Measurements from ENCODE around the gene MEA1.

MEA1 gene

DNA sequence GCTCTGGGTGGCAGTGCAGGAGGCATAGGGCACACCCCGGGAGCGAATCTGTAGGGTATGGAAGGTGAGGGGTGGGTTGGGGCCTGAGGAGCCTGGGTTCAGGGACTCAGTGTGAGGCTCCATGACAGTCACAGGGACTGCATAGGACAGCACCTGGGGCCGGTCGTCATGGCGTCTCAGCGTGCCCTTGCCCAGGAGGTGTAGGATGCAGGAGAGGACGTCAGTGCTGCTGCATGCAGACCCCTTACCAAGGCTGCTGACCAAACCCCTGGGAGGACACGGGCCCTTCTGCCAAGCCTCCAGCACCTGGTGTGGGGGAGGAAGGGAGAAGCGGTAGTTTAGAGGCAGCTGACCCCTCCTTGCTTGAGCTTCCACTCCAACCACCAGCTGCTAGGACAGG, 24.0 kb upstream of the MEA1 start:
- Histone ChIP-seq H3K9me3 (ENCODE audit: control insufficient read depth, insufficient read depth, low read length) (no peaks in the 10 kb centered on the region), H3K4me3 (ENCODE audit: low read depth, low read length) (no peak overlapping the region), H3K27me3 (ENCODE audit: control insufficient read depth, insufficient read depth, low read length) (no peaks in the 10 kb centered on the region), H3K36me3 (ENCODE audit: control insufficient read depth, insufficient read depth, low read length) (peaks cover 58% of the 10 kb centered on the region), H3K9ac (ENCODE audit: low read depth, low read length) (no peak overlapping the region), H3K27ac (ENCODE audit: low read depth, low read length) (no peak overlapping the region), H3K4me1 (ENCODE audit: control insufficient read depth, insufficient read depth, low read length) (no peaks in the 10 kb centered on the region)

DNA sequence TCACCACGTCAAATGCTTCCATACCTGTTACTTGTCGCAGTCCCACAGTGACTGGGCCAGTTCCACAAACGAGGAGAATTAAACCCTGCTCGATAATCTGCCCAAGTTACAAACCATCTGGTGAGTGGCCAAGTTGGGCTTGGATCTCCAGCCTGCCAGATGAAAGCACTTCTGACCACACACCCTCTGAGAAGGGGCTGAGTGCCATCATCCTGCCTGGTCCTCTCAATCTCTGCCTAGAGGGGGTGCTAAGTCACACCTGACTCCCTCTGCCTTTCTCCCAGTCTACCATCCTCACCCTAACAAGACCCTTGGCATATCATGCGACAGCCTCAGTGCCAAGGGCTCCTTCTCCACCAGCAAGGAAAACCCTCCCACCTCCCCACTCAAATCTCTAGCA, 23.5 kb upstream of the MEA1 start:
- no peaks in the 10 kb centered on the region for H3K4me1 ChIP-seq (ENCODE audit: control insufficient read depth, insufficient read depth, low read length)
- H3K36me3 ChIP-seq (ENCODE audit: control insufficient read depth, insufficient read depth, low read length) = peaks cover 59% of the 10 kb centered on the region
- H3K9me3 ChIP-seq (ENCODE audit: control insufficient read depth, insufficient read depth, low read length) = no peaks in the 10 kb centered on the region
- no peak overlapping the region for H3K9ac ChIP-seq (ENCODE audit: low read depth, low read length)
- no peak overlapping the region for H3K4me3 ChIP-seq (ENCODE audit: low read depth, low read length)
- H3K27ac ChIP-seq (ENCODE audit: low read depth, low read length) = no peak overlapping the region
- no peaks in the 10 kb centered on the region for H3K27me3 ChIP-seq (ENCODE audit: control insufficient read depth, insufficient read depth, low read length)

DNA sequence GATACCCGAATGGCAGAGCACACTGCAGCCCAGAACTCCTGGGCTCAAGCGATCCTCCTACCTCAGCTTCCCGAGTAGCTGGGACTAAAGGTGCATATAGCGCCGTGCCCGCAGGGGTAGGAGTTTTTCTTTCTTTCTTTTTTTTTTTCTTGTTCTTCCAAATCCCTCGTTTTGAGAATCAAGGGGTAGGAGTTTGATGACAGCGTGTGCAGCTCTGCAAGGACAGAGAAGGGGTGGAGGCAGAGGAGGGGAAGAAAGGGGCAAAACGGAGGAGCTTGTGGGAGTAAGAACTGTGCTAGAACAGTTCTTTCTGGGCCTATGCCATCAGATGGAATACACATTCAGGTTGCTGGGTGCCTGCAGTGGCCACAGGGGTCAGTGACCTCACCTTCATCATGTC, 23.0 kb upstream of the MEA1 start:
- Histone ChIP-seq H3K9me3 (ENCODE audit: control insufficient read depth, insufficient read depth, low read length) (no peaks in the 10 kb centered on the region), H3K4me1 (ENCODE audit: control insufficient read depth, insufficient read depth, low read length) (no peaks in the 10 kb centered on the region), H3K9ac (ENCODE audit: low read depth, low read length) (no peak overlapping the region), H3K36me3 (ENCODE audit: control insufficient read depth, insufficient read depth, low read length) (peaks cover 62% of the 10 kb centered on the region), H3K4me3 (ENCODE audit: low read depth, low read length) (no peak overlapping the region), H3K27me3 (ENCODE audit: control insufficient read depth, insufficient read depth, low read length) (no peaks in the 10 kb centered on the region), H3K27ac (ENCODE audit: low read depth, low read length) (no peak overlapping the region)

DNA sequence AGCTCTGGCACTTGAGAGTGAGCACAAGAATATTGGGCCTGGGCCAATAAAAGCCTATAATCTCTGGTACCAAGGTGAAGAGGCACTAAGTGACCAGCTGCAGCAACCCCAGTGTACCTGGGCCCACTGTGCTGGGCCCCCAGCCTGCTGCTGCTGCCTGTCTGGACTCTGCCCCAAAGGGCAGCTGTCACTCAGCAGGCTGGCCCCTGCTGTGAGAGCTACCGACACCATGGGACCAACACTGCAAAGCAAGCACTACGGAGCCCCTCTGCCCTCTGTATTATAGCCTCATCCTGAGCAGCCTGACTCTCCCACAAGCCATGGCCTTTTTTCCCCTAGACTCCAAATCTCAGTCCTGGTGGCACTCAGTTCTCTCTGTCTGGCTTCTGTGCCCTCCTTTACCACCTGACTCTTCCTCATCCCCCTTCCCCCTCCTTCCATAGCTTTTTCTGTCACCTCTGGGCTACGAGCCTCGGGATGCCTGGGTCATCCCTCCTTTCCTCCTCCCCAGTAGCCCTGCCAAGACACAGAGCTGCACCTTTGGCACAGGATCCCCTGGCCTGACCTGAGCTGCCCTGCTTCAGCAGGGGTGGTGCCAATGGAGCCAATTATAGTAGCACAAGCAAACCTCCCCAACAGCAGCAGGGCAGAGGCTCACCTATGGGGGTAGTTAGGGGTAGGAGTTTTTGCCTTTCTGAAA, 21.9 kb upstream of the MEA1 start:
- no peaks in the 10 kb centered on the region for H3K27me3 ChIP-seq (ENCODE audit: control insufficient read depth, insufficient read depth, low read length)

DNA sequence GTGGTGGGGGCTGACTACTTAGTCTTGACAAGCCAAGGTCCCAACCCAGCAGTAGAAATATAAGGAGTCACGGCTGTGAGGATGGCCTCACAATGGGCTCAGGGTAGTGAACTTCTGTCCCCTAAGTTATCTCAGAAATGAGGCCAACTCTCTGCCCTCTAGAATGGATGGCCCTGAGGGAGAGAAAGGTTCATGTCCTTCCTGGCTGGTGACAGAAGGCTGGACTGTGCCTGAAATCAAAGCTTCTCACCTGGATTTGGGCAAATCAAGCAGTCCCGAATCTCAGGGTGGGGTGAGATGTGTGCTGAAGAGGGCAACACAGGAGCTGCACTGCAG, 20.4 kb upstream of the MEA1 start:
- Histone ChIP-seq H3K9me3 (ENCODE audit: control insufficient read depth, insufficient read depth, low read length) (no peaks in the 10 kb centered on the region), H3K4me1 (ENCODE audit: control insufficient read depth, insufficient read depth, low read length) (no peaks in the 10 kb centered on the region), H3K27ac (ENCODE audit: low read depth, low read length) (no peak overlapping the region), H3K36me3 (ENCODE audit: control insufficient read depth, insufficient read depth, low read length) (peaks cover 67% of the 10 kb centered on the region), H3K27me3 (ENCODE audit: control insufficient read depth, insufficient read depth, low read length) (no peaks in the 10 kb centered on the region), H3K4me3 (ENCODE audit: low read depth, low read length) (no peak overlapping the region), H3K9ac (ENCODE audit: low read depth, low read length) (no peak overlapping the region)

More for the DNA sequence above, 21.9 kb upstream of the MEA1 start:
- Histone ChIP-seq H3K36me3 (ENCODE audit: control insufficient read depth, insufficient read depth, low read length) (peaks cover 57% of the 10 kb centered on the region), H3K9ac (ENCODE audit: low read depth, low read length) (no peak overlapping the region), H3K27ac (ENCODE audit: low read depth, low read length) (no peak overlapping the region), H3K4me3 (ENCODE audit: low read depth, low read length) (no peak overlapping the region), H3K4me1 (ENCODE audit: control insufficient read depth, insufficient read depth, low read length) (no peaks in the 10 kb centered on the region), H3K9me3 (ENCODE audit: control insufficient read depth, insufficient read depth, low read length) (no peaks in the 10 kb centered on the region)

DNA sequence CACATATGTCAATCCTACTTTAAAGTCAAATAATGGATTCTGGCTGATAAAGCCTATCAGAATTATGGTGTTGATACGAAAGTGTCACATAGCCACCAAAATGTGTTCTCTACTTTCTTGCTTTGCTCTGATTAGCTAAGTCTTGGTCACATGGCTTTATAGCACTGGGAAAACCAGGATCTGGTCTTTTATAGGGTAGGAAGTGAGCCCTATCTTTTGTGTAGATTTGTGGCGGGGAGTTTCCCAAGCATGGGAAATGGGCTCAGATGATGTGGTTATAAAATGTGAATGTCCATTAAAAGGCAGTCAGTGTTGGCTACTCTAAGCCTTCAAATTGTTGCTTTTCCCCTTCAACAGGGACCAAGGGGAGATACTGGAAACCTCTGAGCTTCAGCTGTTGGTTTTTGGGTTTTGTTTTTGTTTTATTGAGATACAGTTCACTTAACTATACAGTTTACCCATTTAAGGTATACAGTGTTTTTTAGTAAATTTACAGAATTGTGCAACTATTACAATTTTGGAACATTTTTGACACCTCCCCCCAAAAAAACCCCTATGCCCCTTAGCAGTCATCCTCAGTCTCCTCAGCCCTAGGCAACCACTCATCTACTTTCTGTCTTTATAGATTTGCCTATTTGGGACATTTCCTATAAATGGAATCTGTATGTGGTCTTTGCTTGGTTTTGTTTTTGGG, 19.9 kb upstream of the MEA1 start:
- H3K9me3 ChIP-seq (ENCODE audit: control insufficient read depth, insufficient read depth, low read length) = no peaks in the 10 kb centered on the region
- H3K36me3 ChIP-seq (ENCODE audit: control insufficient read depth, insufficient read depth, low read length) = peaks cover 71% of the 10 kb centered on the region
- no peak overlapping the region for H3K9ac ChIP-seq (ENCODE audit: low read depth, low read length)

DNA sequence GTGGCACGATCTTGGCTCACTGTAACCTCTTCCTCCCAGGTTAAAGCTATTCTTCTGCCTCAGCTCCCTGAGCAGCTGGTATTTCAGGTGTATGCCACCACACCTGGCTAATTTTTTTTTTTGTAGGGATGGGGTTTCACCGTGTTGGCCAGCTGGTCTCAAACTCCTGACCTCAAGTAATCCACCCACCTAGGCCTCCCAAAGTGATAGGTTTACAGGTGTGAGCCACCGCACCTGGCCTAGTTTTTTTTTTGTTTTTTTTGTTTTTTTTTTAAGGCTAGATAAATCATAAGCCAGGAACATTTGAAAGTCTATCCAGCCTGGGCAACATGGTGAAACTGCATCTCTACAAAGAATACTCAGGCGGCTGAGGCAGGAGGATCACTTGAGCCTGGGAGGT, 18.6 kb upstream of the MEA1 start:
- Histone ChIP-seq H3K9ac (ENCODE audit: low read depth, low read length) (no peak overlapping the region), H3K4me3 (ENCODE audit: low read depth, low read length) (no peak overlapping the region), H3K9me3 (ENCODE audit: control insufficient read depth, insufficient read depth, low read length) (no peaks in the 10 kb centered on the region), H3K27me3 (ENCODE audit: control insufficient read depth, insufficient read depth, low read length) (no peaks in the 10 kb centered on the region), H3K36me3 (ENCODE audit: control insufficient read depth, insufficient read depth, low read length) (peaks cover 70% of the 10 kb centered on the region), H3K4me1 (ENCODE audit: control insufficient read depth, insufficient read depth, low read length) (no peaks in the 10 kb centered on the region), H3K27ac (ENCODE audit: low read depth, low read length) (no peak overlapping the region)

More for the DNA sequence above, 19.9 kb upstream of the MEA1 start:
- no peak overlapping the region for H3K4me3 ChIP-seq (ENCODE audit: low read depth, low read length)
- H3K4me1 ChIP-seq (ENCODE audit: control insufficient read depth, insufficient read depth, low read length) = no peaks in the 10 kb centered on the region
- no peaks in the 10 kb centered on the region for H3K27me3 ChIP-seq (ENCODE audit: control insufficient read depth, insufficient read depth, low read length)
- H3K27ac ChIP-seq (ENCODE audit: low read depth, low read length) = no peak overlapping the region

DNA sequence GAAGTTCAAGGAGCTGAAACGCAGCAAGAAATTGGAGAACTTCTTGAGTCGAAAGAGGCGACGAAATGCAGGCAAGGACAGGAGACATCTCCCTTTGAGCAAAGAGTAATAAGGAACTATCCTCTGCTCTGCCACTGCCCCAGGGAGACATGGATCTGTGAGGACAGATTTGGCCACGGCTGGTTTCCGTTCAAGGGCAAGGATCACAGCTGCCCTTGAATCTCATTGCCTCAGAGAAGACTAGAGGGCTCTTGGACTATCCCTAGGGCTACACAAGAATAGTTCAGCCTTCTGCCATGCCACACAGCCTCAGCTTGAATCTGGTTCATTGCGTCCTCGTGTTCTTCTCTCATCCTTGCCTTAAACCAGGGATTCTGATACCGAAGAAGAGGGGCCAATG, 15.4 kb upstream of the MEA1 start:
- no peaks in the 10 kb centered on the region for H3K4me1 ChIP-seq (ENCODE audit: control insufficient read depth, insufficient read depth, low read length)
- no peak overlapping the region for H3K9ac ChIP-seq (ENCODE audit: low read depth, low read length)
- H3K27me3 ChIP-seq (ENCODE audit: control insufficient read depth, insufficient read depth, low read length) = no peaks in the 10 kb centered on the region
- H3K36me3 ChIP-seq (ENCODE audit: control insufficient read depth, insufficient read depth, low read length) = peaks cover 80% of the 10 kb centered on the region
- no peaks in the 10 kb centered on the region for H3K9me3 ChIP-seq (ENCODE audit: control insufficient read depth, insufficient read depth, low read length)
- no peak overlapping the region for H3K4me3 ChIP-seq (ENCODE audit: low read depth, low read length)
- H3K27ac ChIP-seq (ENCODE audit: low read depth, low read length) = no peak overlapping the region

DNA sequence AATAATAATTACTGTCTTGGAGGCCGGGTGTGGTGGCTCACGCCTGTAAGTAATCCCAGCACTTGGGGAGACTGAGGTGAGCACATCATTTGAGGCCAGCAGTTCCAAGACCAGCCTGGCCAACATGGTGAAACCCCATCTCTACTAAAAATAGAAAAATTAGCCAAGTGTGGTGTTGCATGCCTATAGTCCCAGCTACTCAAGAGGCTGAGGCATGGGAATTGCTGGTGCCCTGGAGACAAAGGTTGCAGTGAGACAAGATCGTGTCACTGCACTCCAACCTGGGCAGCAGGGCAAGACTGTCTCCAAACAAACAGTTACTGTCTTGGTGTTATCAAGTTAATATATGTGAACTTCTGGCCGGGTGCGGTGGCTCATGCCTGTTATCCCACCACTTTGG, 12.6 kb upstream of the MEA1 start:
- no peak overlapping the region for H3K9ac ChIP-seq (ENCODE audit: low read depth, low read length)
- no peaks in the 10 kb centered on the region for H3K4me1 ChIP-seq (ENCODE audit: control insufficient read depth, insufficient read depth, low read length)
- H3K4me3 ChIP-seq (ENCODE audit: low read depth, low read length) = no peak overlapping the region
- no peaks in the 10 kb centered on the region for H3K9me3 ChIP-seq (ENCODE audit: control insufficient read depth, insufficient read depth, low read length)
- H3K36me3 ChIP-seq (ENCODE audit: control insufficient read depth, insufficient read depth, low read length) = peaks cover 72% of the 10 kb centered on the region
- no peak overlapping the region for H3K27ac ChIP-seq (ENCODE audit: low read depth, low read length)
- no peaks in the 10 kb centered on the region for H3K27me3 ChIP-seq (ENCODE audit: control insufficient read depth, insufficient read depth, low read length)

DNA sequence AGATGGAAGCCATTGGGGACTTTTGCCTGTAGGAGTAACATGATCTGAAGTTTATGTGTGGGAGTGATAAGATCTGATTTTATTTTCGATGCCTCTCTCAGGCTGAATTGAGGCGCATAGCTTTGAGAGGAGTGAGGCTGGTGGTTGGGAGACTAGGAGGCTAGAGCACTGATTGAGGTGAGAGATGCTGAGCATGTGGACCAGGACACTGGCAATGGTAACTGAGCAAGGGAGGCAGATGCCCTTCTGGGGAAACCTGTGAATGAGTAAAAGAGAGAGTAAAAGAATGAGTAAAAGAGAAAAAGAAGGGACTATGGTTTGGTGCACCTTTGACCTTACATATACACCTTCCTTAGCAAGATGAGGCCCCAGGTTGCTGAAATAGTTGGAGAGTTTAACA, 10.7 kb upstream of the MEA1 start:
- Histone ChIP-seq H3K4me1 (ENCODE audit: control insufficient read depth, insufficient read depth, low read length) (peaks cover 9% of the 10 kb centered on the region), H3K27me3 (ENCODE audit: control insufficient read depth, insufficient read depth, low read length) (no peaks in the 10 kb centered on the region), H3K36me3 (ENCODE audit: control insufficient read depth, insufficient read depth, low read length) (peaks cover 77% of the 10 kb centered on the region)

DNA sequence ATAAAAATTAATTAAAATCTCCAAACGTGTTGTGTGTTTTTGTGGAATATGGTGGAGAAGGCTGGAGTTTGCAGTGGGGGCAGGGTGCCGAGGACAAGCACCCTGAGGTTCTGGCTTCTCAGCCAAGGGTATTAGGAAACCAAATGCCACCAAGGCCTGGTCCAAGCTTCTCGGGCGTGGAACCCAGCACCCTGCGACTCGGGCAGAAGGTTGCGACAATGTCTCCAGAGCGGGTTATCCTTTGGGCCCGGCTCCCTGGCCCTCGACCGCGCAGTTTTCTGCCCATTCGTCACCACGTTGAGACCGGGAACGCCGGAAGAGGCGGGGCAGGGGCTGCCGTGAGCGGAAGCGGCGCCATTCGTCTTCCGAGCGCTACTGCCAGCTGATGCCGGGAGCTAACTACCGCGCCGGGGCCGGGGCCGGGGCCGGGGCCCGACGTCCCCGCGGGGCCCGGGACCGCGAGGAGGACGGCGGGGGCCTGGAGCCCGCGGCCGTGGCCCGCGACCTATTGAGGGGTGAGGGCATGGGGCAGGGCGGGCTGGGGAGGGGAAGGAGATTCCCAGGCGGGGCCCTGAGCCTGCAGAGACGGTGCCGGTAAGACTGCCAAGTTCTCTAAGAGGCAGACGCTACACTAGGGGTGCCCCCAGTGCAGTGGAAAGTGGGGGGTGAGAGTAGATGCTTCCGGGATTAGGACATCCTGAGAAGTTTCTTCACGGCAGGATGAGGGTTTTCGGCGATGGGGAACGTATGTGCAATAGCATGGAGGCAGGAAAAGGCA, 7.7 kb upstream of the MEA1 start, which contains the start of gene RRP36:
TSS of gene RRP36 (plus strand) at position 354 of the 778 bp plus-strand sequence. CDS start at position 386, 32 bp downstream.
- H3K27ac ChIP-seq (ENCODE audit: low read depth, low read length) = peak within 1 kb of the TSS; percentile 94

More for the DNA sequence above, 10.7 kb upstream of the MEA1 start:
- Histone ChIP-seq H3K9ac (ENCODE audit: low read depth, low read length) (no peak overlapping the region), H3K4me3 (ENCODE audit: low read depth, low read length) (no peak overlapping the region), H3K9me3 (ENCODE audit: control insufficient read depth, insufficient read depth, low read length) (no peaks in the 10 kb centered on the region), H3K27ac (ENCODE audit: low read depth, low read length) (no peak overlapping the region)

More for the DNA sequence above, 7.7 kb upstream of the MEA1 start, which contains the start of gene RRP36:
- peaks cover 9% of the 10 kb centered on the region for H3K4me1 ChIP-seq (ENCODE audit: control insufficient read depth, insufficient read depth, low read length)
- peaks cover 74% of the 10 kb centered on the region for H3K36me3 ChIP-seq (ENCODE audit: control insufficient read depth, insufficient read depth, low read length)
- H3K27me3 ChIP-seq (ENCODE audit: control insufficient read depth, insufficient read depth, low read length) = no peaks in the 10 kb centered on the region
- H3K9ac ChIP-seq (ENCODE audit: low read depth, low read length) = peak within 1 kb of the TSS; percentile 83
- H3K9me3 ChIP-seq (ENCODE audit: control insufficient read depth, insufficient read depth, low read length) = no peaks in the 10 kb centered on the region
- peak within 1 kb of the TSS; percentile 90 for H3K4me3 ChIP-seq (ENCODE audit: low read depth, low read length)
